ENCODE results near the gene POT1. TPM values are rescaled to one million over a fixed set of nuclear protein-coding genes. Genes with fewer than 3 reads are reported as not detected.

The POT1 gene
- total RNA-seq, 1 donor from 2014 or later: 42.9 TPM

DNA sequence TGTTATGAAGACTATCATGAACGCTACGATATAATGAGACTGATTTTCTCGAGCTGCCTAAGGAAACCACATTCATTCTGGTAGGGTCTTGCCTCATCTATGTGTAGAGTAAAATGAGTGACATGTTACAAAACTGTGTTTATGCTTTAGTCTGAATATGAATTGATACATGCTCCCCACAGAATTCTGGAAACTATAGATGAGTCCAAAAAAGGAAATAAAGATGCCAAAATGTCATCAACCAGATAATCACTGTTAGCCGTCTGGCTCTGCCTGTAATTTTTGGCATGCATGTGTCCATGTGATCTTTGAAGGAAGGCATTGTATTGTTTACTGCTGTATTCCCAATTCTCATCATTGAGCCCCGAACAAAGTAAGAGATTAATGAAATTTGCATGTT, 121.4 kb downstream of the POT1 start:
- TF ChIP-seq, protein P1, sequence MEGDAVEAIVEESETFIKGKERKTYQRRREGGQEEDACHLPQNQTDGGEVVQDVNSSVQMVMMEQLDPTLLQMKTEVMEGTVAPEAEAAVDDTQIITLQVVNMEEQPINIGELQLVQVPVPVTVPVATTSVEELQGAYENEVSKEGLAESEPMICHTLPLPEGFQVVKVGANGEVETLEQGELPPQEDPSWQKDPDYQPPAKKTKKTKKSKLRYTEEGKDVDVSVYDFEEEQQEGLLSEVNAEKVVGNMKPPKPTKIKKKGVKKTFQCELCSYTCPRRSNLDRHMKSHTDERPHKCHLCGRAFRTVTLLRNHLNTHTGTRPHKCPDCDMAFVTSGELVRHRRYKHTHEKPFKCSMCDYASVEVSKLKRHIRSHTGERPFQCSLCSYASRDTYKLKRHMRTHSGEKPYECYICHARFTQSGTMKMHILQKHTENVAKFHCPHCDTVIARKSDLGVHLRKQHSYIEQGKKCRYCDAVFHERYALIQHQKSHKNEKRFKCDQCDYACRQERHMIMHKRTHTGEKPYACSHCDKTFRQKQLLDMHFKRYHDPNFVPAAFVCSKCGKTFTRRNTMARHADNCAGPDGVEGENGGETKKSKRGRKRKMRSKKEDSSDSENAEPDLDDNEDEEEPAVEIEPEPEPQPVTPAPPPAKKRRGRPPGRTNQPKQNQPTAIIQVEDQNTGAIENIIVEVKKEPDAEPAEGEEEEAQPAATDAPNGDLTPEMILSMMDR (IDR thresholded peaks at IDR 0.05; ENCODE audit: partially characterized antibody, unreplicated experiment): no peak
- no peaks in the 10 kb centered on the region for H3K4me1 Mint-ChIP-seq (ENCODE audit: low read depth, unreplicated experiment)
- no peaks in the 10 kb centered on the region for H3K9me3 Mint-ChIP-seq (ENCODE audit: unreplicated experiment)
- no peak overlapping the region for H3K27ac Mint-ChIP-seq (ENCODE audit: unreplicated experiment)
- no peak overlapping the region for H3K4me3 Mint-ChIP-seq (ENCODE audit: unreplicated experiment)
- H3K36me3 Mint-ChIP-seq (ENCODE audit: unreplicated experiment): no peaks in the 10 kb centered on the region
- no peak for DNase-seq
- H3K27me3 Mint-ChIP-seq (ENCODE audit: unreplicated experiment): no peaks in the 10 kb centered on the region

DNA sequence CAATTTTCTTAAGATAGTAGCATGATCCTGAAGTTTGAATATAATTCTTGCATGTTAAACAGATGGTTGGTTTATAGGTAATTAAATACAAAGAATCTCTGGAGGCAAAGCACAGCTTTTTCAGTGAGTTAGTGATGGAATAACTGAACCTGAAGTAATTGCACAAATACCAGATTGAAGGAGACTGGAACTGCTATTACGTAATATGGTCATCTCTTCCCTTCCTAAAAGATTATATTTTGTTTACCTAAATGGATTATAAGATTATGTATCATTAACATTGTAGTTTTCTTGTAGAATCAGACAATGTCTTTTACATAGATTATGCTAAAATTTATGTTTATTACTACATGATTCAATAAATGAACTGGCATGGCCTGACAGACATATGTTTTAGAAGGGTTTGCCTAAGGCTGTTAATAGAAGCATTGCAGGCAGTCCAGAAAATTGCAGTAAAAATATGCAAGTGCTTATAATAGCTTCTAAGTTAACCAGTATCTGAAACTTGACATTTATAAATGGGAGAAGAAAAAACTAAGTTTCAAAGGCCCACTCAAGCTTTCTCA, 128.2 kb downstream of the POT1 start:
- TF ChIP-seq, protein P1 (IDR thresholded peaks at IDR 0.05; ENCODE audit: partially characterized antibody, unreplicated experiment): no peak
- Mint-ChIP-seq H3K36me3 (ENCODE audit: unreplicated experiment) (peaks cover 3% of the 10 kb centered on the region), H3K27me3 (ENCODE audit: unreplicated experiment) (no peaks in the 10 kb centered on the region), H3K4me1 (ENCODE audit: low read depth, unreplicated experiment) (no peaks in the 10 kb centered on the region), H3K27ac (ENCODE audit: unreplicated experiment) (no peak overlapping the region), H3K9me3 (ENCODE audit: unreplicated experiment) (no peaks in the 10 kb centered on the region), H3K4me3 (ENCODE audit: unreplicated experiment) (no peak overlapping the region)
- no peak for DNase-seq

DNA sequence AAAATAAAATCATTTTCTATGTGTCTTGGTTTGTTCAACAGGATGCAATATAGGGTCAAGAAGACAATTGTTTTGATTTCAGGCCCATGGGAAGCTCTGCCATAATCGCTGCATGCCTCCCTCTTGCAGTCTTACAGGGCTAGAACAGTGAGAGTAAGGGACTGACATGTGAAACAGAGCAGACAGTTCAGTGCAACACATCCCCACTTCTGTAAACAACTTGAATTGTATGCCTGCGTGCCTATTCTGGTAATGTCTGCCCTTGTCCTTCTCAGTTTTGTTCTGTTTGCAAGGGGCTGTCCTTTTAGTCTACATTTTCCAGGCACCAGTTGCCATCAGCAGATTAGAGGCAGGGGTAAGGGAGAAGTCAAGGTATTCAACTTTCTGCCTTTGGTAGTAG, 129.2 kb downstream of the POT1 start:
- H3K9me3 Mint-ChIP-seq (ENCODE audit: unreplicated experiment): no peaks in the 10 kb centered on the region
- DNase-seq: no peak

DNA sequence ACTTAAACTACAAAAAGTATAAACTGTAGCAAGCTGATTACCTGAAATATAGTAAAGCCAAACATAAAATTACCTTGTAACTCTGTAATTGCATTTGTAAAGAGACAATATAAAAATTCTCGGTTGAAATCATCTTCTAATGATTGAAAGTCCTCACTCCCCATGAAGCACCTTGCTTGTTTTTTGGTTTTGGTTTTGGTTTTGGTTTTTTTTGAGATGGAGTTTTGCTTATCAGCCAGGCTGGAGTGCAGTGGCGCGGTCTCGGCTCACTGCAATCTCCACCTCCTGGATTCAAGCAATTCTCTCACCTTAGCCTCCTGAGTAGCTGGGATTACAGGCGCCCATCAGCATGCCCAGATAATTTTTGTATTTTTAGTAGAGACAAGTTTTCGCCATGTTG, 130.2 kb downstream of the POT1 start:
- TF ChIP-seq, protein P1 (IDR thresholded peaks at IDR 0.05; ENCODE audit: partially characterized antibody, unreplicated experiment): no peak
- no peaks in the 10 kb centered on the region for H3K9me3 Mint-ChIP-seq (ENCODE audit: unreplicated experiment)
- no peak for DNase-seq
- no peaks in the 10 kb centered on the region for H3K27me3 Mint-ChIP-seq (ENCODE audit: unreplicated experiment)
- H3K36me3 Mint-ChIP-seq (ENCODE audit: unreplicated experiment): peaks cover 10% of the 10 kb centered on the region
- H3K4me1 Mint-ChIP-seq (ENCODE audit: low read depth, unreplicated experiment): no peaks in the 10 kb centered on the region
- H3K4me3 Mint-ChIP-seq (ENCODE audit: unreplicated experiment): no peak overlapping the region
- H3K27ac Mint-ChIP-seq (ENCODE audit: unreplicated experiment): no peak overlapping the region

More for the DNA sequence above, 129.2 kb downstream of the POT1 start:
- H3K27me3 Mint-ChIP-seq (ENCODE audit: unreplicated experiment): no peaks in the 10 kb centered on the region
- TF ChIP-seq, protein P1 (IDR thresholded peaks at IDR 0.05; ENCODE audit: partially characterized antibody, unreplicated experiment): no peak
- H3K4me1 Mint-ChIP-seq (ENCODE audit: low read depth, unreplicated experiment): no peaks in the 10 kb centered on the region
- peaks cover 10% of the 10 kb centered on the region for H3K36me3 Mint-ChIP-seq (ENCODE audit: unreplicated experiment)
- no peak overlapping the region for H3K4me3 Mint-ChIP-seq (ENCODE audit: unreplicated experiment)
- H3K27ac Mint-ChIP-seq (ENCODE audit: unreplicated experiment): no peak overlapping the region

DNA sequence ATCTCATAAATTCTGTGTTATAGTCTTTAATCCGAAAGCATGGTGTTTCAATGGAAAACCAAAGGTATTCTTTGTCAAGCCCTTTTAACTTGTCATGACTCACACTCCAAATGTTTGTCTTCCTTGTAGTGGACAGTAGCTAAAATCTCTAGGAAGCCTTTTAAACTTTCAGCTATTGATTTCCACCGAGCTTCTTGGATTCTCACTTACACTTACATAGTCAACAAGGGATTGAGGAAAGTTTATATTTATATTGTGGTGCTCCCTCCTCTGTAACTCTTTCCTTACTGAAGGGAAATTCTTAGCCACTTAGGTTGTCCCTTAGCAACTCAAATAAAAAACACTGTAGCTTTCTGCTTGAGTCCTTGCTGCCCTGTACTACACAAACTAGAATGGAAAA, 132.9 kb downstream of the POT1 start:
- H3K27me3 Mint-ChIP-seq (ENCODE audit: unreplicated experiment): no peaks in the 10 kb centered on the region
- no peaks in the 10 kb centered on the region for H3K4me1 Mint-ChIP-seq (ENCODE audit: low read depth, unreplicated experiment)
- TF ChIP-seq, protein P1 (IDR thresholded peaks at IDR 0.05; ENCODE audit: partially characterized antibody, unreplicated experiment): no peak
- H3K4me3 Mint-ChIP-seq (ENCODE audit: unreplicated experiment): no peak overlapping the region
- H3K36me3 Mint-ChIP-seq (ENCODE audit: unreplicated experiment): peaks cover 10% of the 10 kb centered on the region
- DNase-seq: no peak
- no peaks in the 10 kb centered on the region for H3K9me3 Mint-ChIP-seq (ENCODE audit: unreplicated experiment)
- no peak overlapping the region for H3K27ac Mint-ChIP-seq (ENCODE audit: unreplicated experiment)
